Measurements from ENCODE around the gene SYT8.
"Not testable (repeated sequence)": the region's sequence is repeated elsewhere in the genome, so short reads cannot be mapped to it uniquely, and the experiment has no call there.

Gene SYT8

DNA sequence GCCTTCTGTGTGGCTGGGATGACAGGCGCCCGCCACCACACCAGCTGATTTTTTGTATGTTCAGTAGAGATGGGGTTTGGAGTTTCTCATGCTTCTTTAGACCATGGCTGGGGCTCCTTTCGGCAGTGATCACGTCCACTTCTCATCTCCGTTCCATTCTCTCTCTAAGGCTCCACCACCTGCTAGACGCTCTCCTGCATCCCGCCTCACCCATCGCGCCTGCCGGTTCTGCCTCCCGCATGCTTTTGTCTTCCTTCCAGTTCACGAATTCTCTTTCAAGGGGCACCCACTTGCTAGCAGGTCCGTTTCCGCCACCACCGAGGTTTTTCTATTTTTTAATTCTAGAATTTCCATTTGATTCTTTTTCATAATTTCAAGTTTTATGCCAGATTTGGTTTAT is 22.0 kb upstream of the SYT8 start (continued):
- TF ChIP-seq REST (tag by site-specific recombination; IDR thresholded peaks at IDR 0.05): no peak
- TF ChIP-seq MZF1 (tag by site-specific recombination; IDR thresholded peaks at IDR 0.05; ENCODE audit: borderline replicate concordance): no peak
- TF ChIP-seq SP3 (tag by site-specific recombination; IDR thresholded peaks at IDR 0.05): no peak
- no peak for TF ChIP-seq TRIM28 (IDR thresholded peaks at IDR 0.05; ENCODE audit: borderline replicate concordance, low read length)
- TF ChIP-seq ZNF561 (tag by site-specific recombination; IDR thresholded peaks at IDR 0.05; ENCODE audit: borderline replicate concordance): no peak
- TF ChIP-seq MEIS1 (CRISPR knock-in tag; IDR thresholded peaks at IDR 0.05; ENCODE audit: borderline replicate concordance): no peak
- TF ChIP-seq, protein P1, sequence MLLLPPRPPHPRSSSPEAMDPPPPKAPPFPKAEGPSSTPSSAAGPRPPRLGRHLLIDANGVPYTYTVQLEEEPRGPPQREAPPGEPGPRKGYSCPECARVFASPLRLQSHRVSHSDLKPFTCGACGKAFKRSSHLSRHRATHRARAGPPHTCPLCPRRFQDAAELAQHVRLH (tag by site-specific recombination; IDR thresholded peaks at IDR 0.05): no peak
- no peak for TF ChIP-seq ZNF404 (tag by site-specific recombination; IDR thresholded peaks at IDR 0.05)
- no peak for TF ChIP-seq ZNF37A (tag by site-specific recombination; IDR thresholded peaks at IDR 0.05)

DNA sequence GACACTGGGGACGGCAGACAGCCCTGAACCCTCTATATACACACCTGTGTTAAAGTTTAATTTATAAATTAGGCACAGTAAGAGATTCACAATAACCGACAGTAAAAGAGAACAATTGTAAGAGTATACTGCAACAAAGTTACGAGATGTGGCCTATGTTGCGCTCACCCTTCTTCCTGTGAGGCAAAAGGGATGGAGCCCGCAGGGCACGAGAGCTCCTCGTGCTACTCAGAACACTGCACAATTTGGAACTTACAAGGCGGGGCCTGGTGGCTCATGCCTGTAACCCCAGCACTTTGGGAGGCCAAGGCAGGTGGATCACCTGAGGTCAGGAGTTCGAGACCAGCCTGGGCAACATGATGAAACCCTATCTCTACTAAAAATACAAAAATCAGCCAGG is 21.4 kb upstream of the SYT8 start:
- H3K4me3 ChIP-seq (ENCODE audit: low read depth, low read length); H3K27ac ChIP-seq (ENCODE audit: extremely low read depth, low read depth, low read length); H3K4me1 ChIP-seq (ENCODE audit: control insufficient read depth, insufficient read depth, low read length); H3K9me3 ChIP-seq (ENCODE audit: control insufficient read depth, insufficient read depth, low read depth, low read length); H3K36me3 ChIP-seq (ENCODE audit: control insufficient read depth in 2 of 2, insufficient read depth in 1 of 2, low read length in 2 of 2): not testable (repeated sequence)
- ChIA-PET POLR2A (interaction anchor here (0.7 kb wide), 1 partner anchor 13 kb away, joined by 3 read pairs; no protein-coding TSS in a partner anchor), CTCF (interaction anchor here (0.7 kb wide), 1 partner anchor 22 kb away, joined by 3 read pairs; no protein-coding TSS in a partner anchor)

DNA sequence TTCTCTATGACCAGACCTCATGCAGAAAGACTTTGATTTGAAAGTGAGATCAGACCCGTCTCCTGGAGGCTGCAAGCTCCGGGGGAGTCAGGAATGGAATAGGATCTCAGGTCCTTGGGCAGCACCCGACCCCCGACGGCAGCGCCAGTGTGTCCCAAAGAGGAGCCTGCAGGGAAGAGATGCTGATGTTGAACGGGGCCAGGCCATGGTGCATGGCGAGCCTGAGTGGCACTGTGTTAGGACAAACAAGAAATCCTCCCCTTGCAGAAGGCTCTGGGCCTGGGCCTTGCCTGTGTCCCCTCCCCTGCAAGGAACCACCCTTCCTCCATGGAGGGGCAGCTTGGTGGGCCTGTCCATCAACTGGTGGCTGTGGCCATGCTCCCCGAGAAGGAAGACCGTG is 20.1 kb upstream of the SYT8 start:
- Histone ChIP-seq H3K4me3 (ENCODE audit: low read depth, low read length) (no peak overlapping the region), H3K4me1 (ENCODE audit: control insufficient read depth, insufficient read depth, low read length) (no peaks in the 10 kb centered on the region), H3K36me3 (ENCODE audit: control insufficient read depth in 2 of 2, insufficient read depth in 1 of 2, low read length in 2 of 2) (no peaks in the 10 kb centered on the region), H3K9me3 (ENCODE audit: control insufficient read depth, insufficient read depth, low read depth, low read length) (no peaks in the 10 kb centered on the region), H3K27ac (ENCODE audit: extremely low read depth, low read depth, low read length) (no peak overlapping the region)
- ChIA-PET CTCF (interaction anchor here (1.1 kb wide), 1 partner anchor 162 kb away, joined by 3 read pairs; no protein-coding TSS in a partner anchor), POLR2A (no interaction called here)
- TF ChIP-seq ZNF707 (tag by site-specific recombination; IDR thresholded peaks at IDR 0.05): no peak
- no peak for TF ChIP-seq ZNF121 (tag by site-specific recombination; IDR thresholded peaks at IDR 0.05)
- TF ChIP-seq ZXDB (tag by site-specific recombination; IDR thresholded peaks at IDR 0.05): no peak
- TF ChIP-seq SCRT1 (tag by site-specific recombination; IDR thresholded peaks at IDR 0.05; ENCODE audit: borderline replicate concordance): no peak
- no peak for TF ChIP-seq ZNF514 (tag by site-specific recombination; IDR thresholded peaks at IDR 0.05)

GRCh38 chr11:1815311-1815710 is 19.5 kb upstream of the SYT8 start:
- ChIA-PET POLR2A (no interaction called here), CTCF (interaction anchor here (0.6 to 1.1 kb wide), 2 partner anchors 162 to 193 kb away, joined by 3 read pairs; no protein-coding TSS in a partner anchor)
- H3K36me3 ChIP-seq (ENCODE audit: control insufficient read depth in 2 of 2, insufficient read depth in 1 of 2, low read length in 2 of 2): no peaks in the 10 kb centered on the region
- no peaks in the 10 kb centered on the region for H3K9me3 ChIP-seq (ENCODE audit: control insufficient read depth, insufficient read depth, low read depth, low read length)
- no peak overlapping the region for H3K27ac ChIP-seq (ENCODE audit: extremely low read depth, low read depth, low read length)
- H3K4me1 ChIP-seq (ENCODE audit: control insufficient read depth, insufficient read depth, low read length): no peaks in the 10 kb centered on the region
- no peak overlapping the region for H3K4me3 ChIP-seq (ENCODE audit: low read depth, low read length)
- no peak for TF ChIP-seq ZNF677 (tag by site-specific recombination; IDR thresholded peaks at IDR 0.05)
- no peak for TF ChIP-seq REPIN1 (tag by site-specific recombination; IDR thresholded peaks at IDR 0.05; ENCODE audit: low read depth)
- TF ChIP-seq, protein P2, sequence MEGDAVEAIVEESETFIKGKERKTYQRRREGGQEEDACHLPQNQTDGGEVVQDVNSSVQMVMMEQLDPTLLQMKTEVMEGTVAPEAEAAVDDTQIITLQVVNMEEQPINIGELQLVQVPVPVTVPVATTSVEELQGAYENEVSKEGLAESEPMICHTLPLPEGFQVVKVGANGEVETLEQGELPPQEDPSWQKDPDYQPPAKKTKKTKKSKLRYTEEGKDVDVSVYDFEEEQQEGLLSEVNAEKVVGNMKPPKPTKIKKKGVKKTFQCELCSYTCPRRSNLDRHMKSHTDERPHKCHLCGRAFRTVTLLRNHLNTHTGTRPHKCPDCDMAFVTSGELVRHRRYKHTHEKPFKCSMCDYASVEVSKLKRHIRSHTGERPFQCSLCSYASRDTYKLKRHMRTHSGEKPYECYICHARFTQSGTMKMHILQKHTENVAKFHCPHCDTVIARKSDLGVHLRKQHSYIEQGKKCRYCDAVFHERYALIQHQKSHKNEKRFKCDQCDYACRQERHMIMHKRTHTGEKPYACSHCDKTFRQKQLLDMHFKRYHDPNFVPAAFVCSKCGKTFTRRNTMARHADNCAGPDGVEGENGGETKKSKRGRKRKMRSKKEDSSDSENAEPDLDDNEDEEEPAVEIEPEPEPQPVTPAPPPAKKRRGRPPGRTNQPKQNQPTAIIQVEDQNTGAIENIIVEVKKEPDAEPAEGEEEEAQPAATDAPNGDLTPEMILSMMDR (tag by site-specific recombination; IDR thresholded peaks at IDR 0.05): no peak
- no peak for TF ChIP-seq SETDB1 (IDR thresholded peaks at IDR 0.05; ENCODE audit: insufficient read length, low read length)
- TF ChIP-seq KLF10 (tag by site-specific recombination; IDR thresholded peaks at IDR 0.05): no peak
- TF ChIP-seq KLF1 (tag by site-specific recombination; IDR thresholded peaks at IDR 0.05): no peak
- TF ChIP-seq ZNF707 (tag by site-specific recombination; IDR thresholded peaks at IDR 0.05): no peak
- TF ChIP-seq, protein P3, sequence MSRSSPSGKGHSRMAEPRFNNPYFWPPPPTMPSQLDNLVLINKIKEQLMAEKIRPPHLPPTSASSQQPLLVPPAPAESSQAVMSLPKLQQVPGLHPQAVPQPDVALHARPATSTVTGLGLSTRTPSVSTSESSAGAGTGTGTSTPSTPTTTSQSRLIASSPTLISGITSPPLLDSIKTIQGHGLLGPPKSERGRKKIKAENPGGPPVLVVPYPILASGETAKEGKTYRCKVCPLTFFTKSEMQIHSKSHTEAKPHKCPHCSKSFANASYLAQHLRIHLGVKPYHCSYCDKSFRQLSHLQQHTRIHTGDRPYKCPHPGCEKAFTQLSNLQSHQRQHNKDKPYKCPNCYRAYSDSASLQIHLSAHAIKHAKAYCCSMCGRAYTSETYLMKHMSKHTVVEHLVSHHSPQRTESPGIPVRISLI (tag by site-specific recombination; IDR thresholded peaks at IDR 0.05): no peak
- no peak for TF ChIP-seq ZXDB (tag by site-specific recombination; IDR thresholded peaks at IDR 0.05)
- TF ChIP-seq ZNF623 (tag by site-specific recombination; IDR thresholded peaks at IDR 0.05): no peak

All from HEK293 (cell line).